ENCODE measurements around the gene GSTM2.

DNA sequence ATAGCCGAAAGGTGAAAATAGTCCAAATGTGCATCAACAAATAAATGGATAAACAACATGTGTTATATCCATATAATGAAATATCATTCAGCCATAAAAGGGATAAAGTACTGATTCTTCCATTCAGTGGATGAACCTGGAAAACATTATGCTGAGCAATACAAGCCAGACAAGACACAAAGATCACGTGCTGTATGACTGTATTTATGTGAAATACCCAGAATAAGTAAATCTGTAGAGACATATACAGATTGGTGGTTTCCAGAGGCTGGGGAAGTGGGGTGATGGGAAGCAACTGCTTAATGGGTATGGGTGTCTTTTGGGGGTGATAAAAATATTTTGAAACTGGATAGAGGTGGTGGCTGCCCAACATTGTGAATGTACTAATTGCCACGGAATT is 25.2 kb upstream of the GSTM2 start:
- TF ChIP-seq, protein P1, sequence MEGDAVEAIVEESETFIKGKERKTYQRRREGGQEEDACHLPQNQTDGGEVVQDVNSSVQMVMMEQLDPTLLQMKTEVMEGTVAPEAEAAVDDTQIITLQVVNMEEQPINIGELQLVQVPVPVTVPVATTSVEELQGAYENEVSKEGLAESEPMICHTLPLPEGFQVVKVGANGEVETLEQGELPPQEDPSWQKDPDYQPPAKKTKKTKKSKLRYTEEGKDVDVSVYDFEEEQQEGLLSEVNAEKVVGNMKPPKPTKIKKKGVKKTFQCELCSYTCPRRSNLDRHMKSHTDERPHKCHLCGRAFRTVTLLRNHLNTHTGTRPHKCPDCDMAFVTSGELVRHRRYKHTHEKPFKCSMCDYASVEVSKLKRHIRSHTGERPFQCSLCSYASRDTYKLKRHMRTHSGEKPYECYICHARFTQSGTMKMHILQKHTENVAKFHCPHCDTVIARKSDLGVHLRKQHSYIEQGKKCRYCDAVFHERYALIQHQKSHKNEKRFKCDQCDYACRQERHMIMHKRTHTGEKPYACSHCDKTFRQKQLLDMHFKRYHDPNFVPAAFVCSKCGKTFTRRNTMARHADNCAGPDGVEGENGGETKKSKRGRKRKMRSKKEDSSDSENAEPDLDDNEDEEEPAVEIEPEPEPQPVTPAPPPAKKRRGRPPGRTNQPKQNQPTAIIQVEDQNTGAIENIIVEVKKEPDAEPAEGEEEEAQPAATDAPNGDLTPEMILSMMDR (IDR thresholded peaks at IDR 0.05): no peak
- TF ChIP-seq ZFX (IDR thresholded peaks at IDR 0.05; ENCODE audit: borderline replicate concordance): no peak
